ENCODE results near the gene ZNF205. TPM values are rescaled to one million over a fixed set of nuclear protein-coding genes. Genes with fewer than 3 reads are reported as not detected.

The ZNF205 gene
- total RNA-seq, 1 experiment from 2014 or later = 17.0 TPM

- Histone ChIP-seq H3K9ac (ENCODE audit: low read length) (peak overlapping the region; percentile 49), H3K79me2 (ENCODE audit: insufficient read depth, low read length) (peaks cover 20% of the 10 kb centered on the region), H3K36me3 (ENCODE audit: control insufficient read depth in 1 of 2, insufficient read depth in 2 of 2, low read length in 2 of 2) (peaks cover 0 to 6% of the 10 kb centered on the region in 2 experiments; a peak in 2 of 4 replicates), H3K9me2 (ENCODE audit: insufficient read depth) (no peaks in the 10 kb centered on the region), H3K27ac (ENCODE audit: low read depth, low read length) (peak overlapping the region; percentile 82), H3K4me3 (replicated peaks in 1 of 2; ENCODE audit: low read depth in 1 of 2, low read length in 2 of 2) (peak overlapping the region; percentile 39 to 46), H3K4me2 (ENCODE audit: low read length) (peak overlapping the region; percentile 79), H2AFZ (ENCODE audit: low read depth, low read length, poor library complexity, severe bottlenecking) (no peak overlapping the region), H3K4me1 (ENCODE audit: control insufficient read depth in 1 of 2, insufficient read depth in 2 of 2, low read length in 2 of 2) (peaks cover 19 to 34% of the 10 kb centered on the region in 2 experiments), H3K27me3 (ENCODE audit: insufficient read depth, low read length) (no peaks in the 10 kb centered on the region), H3K9me3 (ENCODE audit: control insufficient read depth in 1 of 2, insufficient read depth in 1 of 2, low read depth in 1 of 2, low read length in 2 of 2) (no peaks in the 10 kb centered on the region), H4K20me1 (ENCODE audit: insufficient read depth) (no peaks in the 10 kb centered on the region)
- POLR2A ChIA-PET = interaction anchor here (0.6 to 1.5 kb wide), 8 partner anchors 20 to 101 kb away, joined by 3 to 6 read pairs (median 4); partner anchors contain the start of gene BICDL2
- intact Hi-C loops (cut with micrococcal nuclease) = loop anchor here (2.0 to 5.0 kb wide), 2 partner anchors 38 to 71 kb away; no protein-coding TSS in a partner anchor
- CTCF ChIA-PET = interaction anchor here (0.6 to 2.4 kb wide), 27 partner anchors 8 to 101 kb away, joined by 3 to 22 read pairs (median 5); partner anchors contain the start of genes OR1F1, ZNF205 and ZSCAN10
- DNase-seq (ENCODE audit: low read depth, low spot score) (no peak), ATAC-seq (peak; percentile 70)
- RAD21 ChIA-PET (ENCODE audit: low non-redundant PET in 1 of 2, low total read pairs in 2 of 2, uncharacterized antibody in 2 of 2, unreplicated experiment in 2 of 2) = interaction anchor here in 1 of 2 experiments (0.8 kb wide), 1 partner anchor 29 kb away, joined by 4 read pairs; no protein-coding TSS in a partner anchor
- BruUV-seq (replicated peaks) = no TSS peak
- TF ChIP-seq CBX3 (IDR thresholded peaks at IDR 0.05; ENCODE audit: low read depth) (peak; percentile 39; the same call in 1 of the 2 replicates), SIN3A (IDR thresholded peaks at IDR 0.05; ENCODE audit: low read depth) (peak; percentile 34; the same call in 1 of the 2 replicates), RAD21 (IDR thresholded peaks at IDR 0.05; ENCODE audit: low read depth) (peak; percentile 72), CEBPB (IDR thresholded peaks at IDR 0.05; ENCODE audit: low read depth) (no peak), YY1 (IDR thresholded peaks at IDR 0.05; ENCODE audit: extremely low read depth, insufficient replicate concordance, low read depth, low read length) (no peak), SP1 (IDR thresholded peaks at IDR 0.05; ENCODE audit: low read depth) (no peak), POLR2AphosphoS5 (IDR thresholded peaks at IDR 0.05; ENCODE audit: low read depth, low read length) (peak; percentile 61), FOSL1 (IDR thresholded peaks at IDR 0.05; ENCODE audit: low read depth) (no peak), CTCF (IDR thresholded peaks at IDR 0.05 in 2 of 3, conservative IDR thresholded peaks at IDR 0.05 in 1 of 3; ENCODE audit: borderline replicate concordance in 1 of 3, insufficient read depth in 1 of 3, low read depth in 2 of 3, low read length in 2 of 3) (peak; percentile 89 to 97 (median 91)), POLR2A (IDR thresholded peaks at IDR 0.05; ENCODE audit: borderline replicate concordance, extremely low read depth, insufficient read depth, insufficient read length) (no peak), ZBTB33 (IDR thresholded peaks at IDR 0.05; ENCODE audit: extremely low read depth, insufficient replicate concordance, low read length) (no peak), TCF7L2 (IDR thresholded peaks at IDR 0.05; ENCODE audit: borderline replicate concordance, extremely low read depth, insufficient read depth, insufficient read length) (no peak)
Measured at GRCh38 chr16:3129137-3130131, 17.0 kb downstream of the ZNF205 start.
